SK-N-SH treated with all-trans-retinoic acid at 6 μM for 48 hours (cell line): Measurements from ENCODE around the gene CDK3.

Source experiments
- ARNTL ChIP-seq: fragments of 450-650 bp; formaldehyde crosslinking; IDR thresholded peaks from 2 replicates; pipeline ENCODE4 v1.5.0; 2020; ENCODE audit warnings: low read depth, mild to moderate bottlenecking, moderate library complexity, borderline replicate concordance
- BACH2 ChIP-seq: fragments of 250-450 bp; sonication (Bioruptor Pico); IDR thresholded peaks from 2 replicates; pipeline ENCODE4 v1.9.0; 2021; ENCODE audit warnings: mild to moderate bottlenecking, borderline replicate concordance
- ISL1 ChIP-seq: fragments of 250-450 bp; sonication (Bioruptor Pico); IDR thresholded peaks from 2 replicates; pipeline ENCODE4 v2.1.2; 2022; ENCODE audit warnings: mild to moderate bottlenecking, moderate library complexity
- TOX ChIP-seq: fragments of 250-450 bp; sonication (Bioruptor Pico); IDR thresholded peaks from 2 replicates; pipeline ENCODE4 v1.8.0; 2021; ENCODE audit warnings: mild to moderate bottlenecking, moderate library complexity, borderline replicate concordance
- ZC3H10 ChIP-seq: fragments of 250-450 bp; sonication (Bioruptor Pico); IDR thresholded peaks from 2 replicates; pipeline ENCODE4 v1.5.1; 2021; ENCODE audit warnings: mild to moderate bottlenecking, moderate library complexity

DNA sequence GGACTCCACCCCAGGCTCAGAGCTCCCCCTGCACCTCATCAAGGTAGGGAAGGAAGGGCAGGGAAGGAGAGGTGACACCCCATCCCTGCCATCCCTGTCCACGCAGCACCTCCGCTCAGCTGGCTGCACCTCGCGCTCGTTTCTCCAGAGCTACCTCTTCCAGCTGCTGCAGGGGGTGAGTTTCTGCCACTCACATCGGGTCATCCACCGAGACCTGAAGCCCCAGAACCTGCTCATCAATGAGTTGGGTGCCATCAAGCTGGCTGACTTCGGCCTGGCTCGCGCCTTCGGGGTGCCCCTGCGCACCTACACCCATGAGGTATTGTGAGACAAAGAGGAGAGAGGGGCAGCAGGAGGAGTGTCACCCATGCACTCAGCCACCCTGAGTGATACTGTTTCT is 1.4 kb downstream of the CDK3 start:
- TF ChIP-seq TOX (CRISPR knock-in tag) (no peak), ARNTL (no peak), ZC3H10 (CRISPR knock-in tag) (no peak), BACH2 (no peak), ISL1 (CRISPR knock-in tag) (no peak)
